HEK293 (cell line): ENCODE measurements around the gene CRCP.

Experiments used
- ATF2 ChIP-seq: fragments of 450-650 bp; formaldehyde crosslinking; IDR thresholded peaks from 2 replicates; pipeline ENCODE4 v1.5.1; 2016; ENCODE audit warnings: missing biosample characterization, missing genetic modification characterization, low read depth
- EGR2 ChIP-seq: fragments of 450-650 bp; formaldehyde crosslinking; IDR thresholded peaks from 2 replicates; pipeline ENCODE4 v1.5.1; 2016; ENCODE audit warnings: low read depth, missing biosample characterization, missing genetic modification characterization
- GLIS2 ChIP-seq: fragments of 450-650 bp; formaldehyde crosslinking; IDR thresholded peaks from 2 replicates; pipeline ENCODE4 v1.5.1; 2016; ENCODE audit warnings: missing biosample characterization, missing genetic modification characterization
- KLF10 ChIP-seq: fragments of 450-650 bp; IDR thresholded peaks from 2 replicates; pipeline ENCODE4 v1.5.1; 2018; ENCODE audit warnings: missing biosample characterization, mild to moderate bottlenecking, missing genetic modification characterization
- SALL2 ChIP-seq: fragments of 450-650 bp; formaldehyde crosslinking; IDR thresholded peaks from 2 replicates; pipeline ENCODE4 v1.5.0; 2017; ENCODE audit warnings: missing biosample characterization, mild to moderate bottlenecking, missing genetic modification characterization, borderline replicate concordance
- SCRT1 ChIP-seq: fragments of 450-650 bp; formaldehyde crosslinking; IDR thresholded peaks from 2 replicates; pipeline ENCODE4 v1.5.1; 2016; ENCODE audit warnings: missing biosample characterization, missing genetic modification characterization, borderline replicate concordance
- SCRT2 ChIP-seq: fragments of 450-650 bp; formaldehyde crosslinking; IDR thresholded peaks from 2 replicates; pipeline ENCODE4 v1.5.1; 2016; ENCODE audit warnings: missing biosample characterization, missing genetic modification characterization
- YY1 ChIP-seq: fragments of 450-650 bp; formaldehyde crosslinking; IDR thresholded peaks from 2 replicates; pipeline ENCODE4 v1.5.1; 2018; ENCODE audit warnings: missing biosample characterization, missing genetic modification characterization
- ZBTB10 ChIP-seq: fragments of 450-650 bp; formaldehyde crosslinking; IDR thresholded peaks from 2 replicates; pipeline ENCODE4 v1.5.1; 2016; ENCODE audit warnings: missing biosample characterization, missing genetic modification characterization
- ZFP69B ChIP-seq: fragments of 450-650 bp; formaldehyde crosslinking; IDR thresholded peaks from 2 replicates; pipeline ENCODE4 v1.5.1; 2016; ENCODE audit warnings: missing biosample characterization, missing genetic modification characterization
- ZNF311 ChIP-seq: fragments of 450-650 bp; formaldehyde crosslinking; IDR thresholded peaks from 2 replicates; pipeline ENCODE4 v1.5.1; 2017; ENCODE audit warnings: missing biosample characterization, missing genetic modification characterization, borderline replicate concordance
- ZNF324 ChIP-seq: fragments of 450-650 bp; formaldehyde crosslinking; IDR thresholded peaks from 2 replicates; pipeline ENCODE4 v1.5.1; 2016; ENCODE audit warnings: missing biosample characterization, missing genetic modification characterization
- ZNF510 ChIP-seq: fragments of 450-650 bp; formaldehyde crosslinking; IDR thresholded peaks from 2 replicates; pipeline ENCODE4 v1.5.1; 2018; ENCODE audit warnings: mild to moderate bottlenecking, missing genetic modification characterization, missing biosample characterization; ENCODE audit not compliant: insufficient replicate concordance
- ZNF544 ChIP-seq: fragments of 450-650 bp; formaldehyde crosslinking; IDR thresholded peaks from 2 replicates; pipeline ENCODE4 v1.5.0; 2017; ENCODE audit warnings: missing biosample characterization, missing genetic modification characterization
- ZNF76 ChIP-seq: fragments of 450-650 bp; formaldehyde crosslinking; IDR thresholded peaks from 2 replicates; pipeline ENCODE4; 2016; ENCODE audit warnings: low read depth, missing biosample characterization, missing genetic modification characterization, borderline replicate concordance
- ZNF776 ChIP-seq: fragments of 450-650 bp; formaldehyde crosslinking; IDR thresholded peaks from 2 replicates; pipeline ENCODE4 v1.5.0; 2017; ENCODE audit warnings: missing biosample characterization, missing genetic modification characterization, borderline replicate concordance
- ZNF791 ChIP-seq: fragments of 450-650 bp; formaldehyde crosslinking; IDR thresholded peaks from 2 replicates; pipeline ENCODE4 v1.5.1; 2016; ENCODE audit warnings: missing biosample characterization, missing genetic modification characterization
- ZSCAN16 ChIP-seq: fragments of 450-650 bp; formaldehyde crosslinking; IDR thresholded peaks from 2 replicates; pipeline ENCODE4 v1.5.1; 2016; ENCODE audit warnings: missing biosample characterization, missing genetic modification characterization
- TF ChIP-seq, protein P1 (sequence below): fragments of 450-650 bp; formaldehyde crosslinking; IDR thresholded peaks from 2 replicates; pipeline ENCODE4 v1.5.1; 2016; ENCODE audit warnings: missing biosample characterization, missing genetic modification characterization
- TF ChIP-seq, protein P2 (sequence below): fragments of 450-650 bp; formaldehyde crosslinking; IDR thresholded peaks from 2 replicates; pipeline ENCODE4 v1.5.1; 2017; ENCODE audit warnings: missing biosample characterization, mild to moderate bottlenecking, missing genetic modification characterization, moderate library complexity
- TF ChIP-seq, protein P3 (sequence below): fragments of 450-650 bp; formaldehyde crosslinking; IDR thresholded peaks from 2 replicates; pipeline ENCODE4 v1.5.1; 2016; ENCODE audit warnings: missing biosample characterization, missing genetic modification characterization
- TF ChIP-seq, protein P4 (sequence below): fragments of 450-650 bp; formaldehyde crosslinking; IDR thresholded peaks from 2 replicates; pipeline ENCODE4 v1.5.1; 2017; ENCODE audit warnings: missing biosample characterization, missing genetic modification characterization
- TF ChIP-seq, protein P5 (sequence below): fragments of 450-650 bp; formaldehyde crosslinking; IDR thresholded peaks from 2 replicates; pipeline ENCODE4 v1.5.1; 2016; ENCODE audit warnings: missing biosample characterization, missing genetic modification characterization

Gene CRCP

GRCh38 chr7:66114743-66115649, at the start of gene CRCP (continued):
- peak; percentile 97 for TF ChIP-seq ZNF76
- TF ChIP-seq, protein P1, sequence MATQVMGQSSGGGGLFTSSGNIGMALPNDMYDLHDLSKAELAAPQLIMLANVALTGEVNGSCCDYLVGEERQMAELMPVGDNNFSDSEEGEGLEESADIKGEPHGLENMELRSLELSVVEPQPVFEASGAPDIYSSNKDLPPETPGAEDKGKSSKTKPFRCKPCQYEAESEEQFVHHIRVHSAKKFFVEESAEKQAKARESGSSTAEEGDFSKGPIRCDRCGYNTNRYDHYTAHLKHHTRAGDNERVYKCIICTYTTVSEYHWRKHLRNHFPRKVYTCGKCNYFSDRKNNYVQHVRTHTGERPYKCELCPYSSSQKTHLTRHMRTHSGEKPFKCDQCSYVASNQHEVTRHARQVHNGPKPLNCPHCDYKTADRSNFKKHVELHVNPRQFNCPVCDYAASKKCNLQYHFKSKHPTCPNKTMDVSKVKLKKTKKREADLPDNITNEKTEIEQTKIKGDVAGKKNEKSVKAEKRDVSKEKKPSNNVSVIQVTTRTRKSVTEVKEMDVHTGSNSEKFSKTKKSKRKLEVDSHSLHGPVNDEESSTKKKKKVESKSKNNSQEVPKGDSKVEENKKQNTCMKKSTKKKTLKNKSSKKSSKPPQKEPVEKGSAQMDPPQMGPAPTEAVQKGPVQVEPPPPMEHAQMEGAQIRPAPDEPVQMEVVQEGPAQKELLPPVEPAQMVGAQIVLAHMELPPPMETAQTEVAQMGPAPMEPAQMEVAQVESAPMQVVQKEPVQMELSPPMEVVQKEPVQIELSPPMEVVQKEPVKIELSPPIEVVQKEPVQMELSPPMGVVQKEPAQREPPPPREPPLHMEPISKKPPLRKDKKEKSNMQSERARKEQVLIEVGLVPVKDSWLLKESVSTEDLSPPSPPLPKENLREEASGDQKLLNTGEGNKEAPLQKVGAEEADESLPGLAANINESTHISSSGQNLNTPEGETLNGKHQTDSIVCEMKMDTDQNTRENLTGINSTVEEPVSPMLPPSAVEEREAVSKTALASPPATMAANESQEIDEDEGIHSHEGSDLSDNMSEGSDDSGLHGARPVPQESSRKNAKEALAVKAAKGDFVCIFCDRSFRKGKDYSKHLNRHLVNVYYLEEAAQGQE (tag by site-specific recombination), result no peak
- no peak for TF ChIP-seq ATF2
- TF ChIP-seq ZNF311, result no peak
- no peak for TF ChIP-seq ZSCAN16 (tag by site-specific recombination)
- TF ChIP-seq SALL2 (tag by site-specific recombination), result no peak
- TF ChIP-seq, protein P2, sequence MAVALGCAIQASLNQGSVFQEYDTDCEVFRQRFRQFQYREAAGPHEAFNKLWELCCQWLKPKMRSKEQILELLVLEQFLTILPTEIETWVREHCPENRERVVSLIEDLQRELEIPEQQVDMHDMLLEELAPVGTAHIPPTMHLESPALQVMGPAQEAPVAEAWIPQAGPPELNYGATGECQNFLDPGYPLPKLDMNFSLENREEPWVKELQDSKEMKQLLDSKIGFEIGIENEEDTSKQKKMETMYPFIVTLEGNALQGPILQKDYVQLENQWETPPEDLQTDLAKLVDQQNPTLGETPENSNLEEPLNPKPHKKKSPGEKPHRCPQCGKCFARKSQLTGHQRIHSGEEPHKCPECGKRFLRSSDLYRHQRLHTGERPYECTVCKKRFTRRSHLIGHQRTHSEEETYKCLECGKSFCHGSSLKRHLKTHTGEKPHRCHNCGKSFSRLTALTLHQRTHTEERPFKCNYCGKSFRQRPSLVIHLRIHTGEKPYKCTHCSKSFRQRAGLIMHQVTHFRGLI (tag by site-specific recombination), result no peak
- no peak for TF ChIP-seq SCRT1 (tag by site-specific recombination)
- TF ChIP-seq ZNF324 (tag by site-specific recombination), result no peak; the same call in none of the 2 replicates
- peak; percentile 54; the same call in 1 of the 2 replicates for TF ChIP-seq ZFP69B (tag by site-specific recombination)
- peak; percentile 51; the same call in 1 of the 2 replicates for TF ChIP-seq YY1 (tag by site-specific recombination)
- TF ChIP-seq ZNF510 (tag by site-specific recombination), result no peak
- TF ChIP-seq, protein P3, sequence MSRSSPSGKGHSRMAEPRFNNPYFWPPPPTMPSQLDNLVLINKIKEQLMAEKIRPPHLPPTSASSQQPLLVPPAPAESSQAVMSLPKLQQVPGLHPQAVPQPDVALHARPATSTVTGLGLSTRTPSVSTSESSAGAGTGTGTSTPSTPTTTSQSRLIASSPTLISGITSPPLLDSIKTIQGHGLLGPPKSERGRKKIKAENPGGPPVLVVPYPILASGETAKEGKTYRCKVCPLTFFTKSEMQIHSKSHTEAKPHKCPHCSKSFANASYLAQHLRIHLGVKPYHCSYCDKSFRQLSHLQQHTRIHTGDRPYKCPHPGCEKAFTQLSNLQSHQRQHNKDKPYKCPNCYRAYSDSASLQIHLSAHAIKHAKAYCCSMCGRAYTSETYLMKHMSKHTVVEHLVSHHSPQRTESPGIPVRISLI, result no peak
- TF ChIP-seq GLIS2 (tag by site-specific recombination), result peak; percentile 78
- TF ChIP-seq, protein P4, sequence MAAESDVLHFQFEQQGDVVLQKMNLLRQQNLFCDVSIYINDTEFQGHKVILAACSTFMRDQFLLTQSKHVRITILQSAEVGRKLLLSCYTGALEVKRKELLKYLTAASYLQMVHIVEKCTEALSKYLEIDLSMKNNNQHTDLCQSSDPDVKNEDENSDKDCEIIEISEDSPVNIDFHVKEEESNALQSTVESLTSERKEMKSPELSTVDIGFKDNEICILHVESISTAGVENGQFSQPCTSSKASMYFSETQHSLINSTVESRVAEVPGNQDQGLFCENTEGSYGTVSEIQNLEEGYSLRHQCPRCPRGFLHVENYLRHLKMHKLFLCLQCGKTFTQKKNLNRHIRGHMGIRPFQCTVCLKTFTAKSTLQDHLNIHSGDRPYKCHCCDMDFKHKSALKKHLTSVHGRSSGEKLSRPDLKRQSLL (tag by site-specific recombination), result no peak
- TF ChIP-seq KLF10 (tag by site-specific recombination), result peak; percentile 88
- no peak for TF ChIP-seq ZNF791
- TF ChIP-seq ZNF544 (tag by site-specific recombination), result no peak
- peak; percentile 62; the same call in 1 of the 2 replicates for TF ChIP-seq EGR2 (tag by site-specific recombination)
- peak; percentile 96 for TF ChIP-seq ZBTB10 (tag by site-specific recombination)
- TF ChIP-seq ZNF776 (tag by site-specific recombination), result no peak
- TF ChIP-seq, protein P5, sequence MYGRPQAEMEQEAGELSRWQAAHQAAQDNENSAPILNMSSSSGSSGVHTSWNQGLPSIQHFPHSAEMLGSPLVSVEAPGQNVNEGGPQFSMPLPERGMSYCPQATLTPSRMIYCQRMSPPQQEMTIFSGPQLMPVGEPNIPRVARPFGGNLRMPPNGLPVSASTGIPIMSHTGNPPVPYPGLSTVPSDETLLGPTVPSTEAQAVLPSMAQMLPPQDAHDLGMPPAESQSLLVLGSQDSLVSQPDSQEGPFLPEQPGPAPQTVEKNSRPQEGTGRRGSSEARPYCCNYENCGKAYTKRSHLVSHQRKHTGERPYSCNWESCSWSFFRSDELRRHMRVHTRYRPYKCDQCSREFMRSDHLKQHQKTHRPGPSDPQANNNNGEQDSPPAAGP (tag by site-specific recombination), result peak; percentile 34; the same call in 1 of the 2 replicates
- no peak for TF ChIP-seq SCRT2 (tag by site-specific recombination)
- TF ChIP-seq, all 188 proteins: peak for 56
